NCI-H345 (cell line): ENCODE results near the gene SOCS7.

ENCODE experiments used
- DNase-seq: peaks from one replicate; lab custom pipeline; 2025; lab: John Stamatoyannopoulos, UW

Gene SOCS7, protein sequence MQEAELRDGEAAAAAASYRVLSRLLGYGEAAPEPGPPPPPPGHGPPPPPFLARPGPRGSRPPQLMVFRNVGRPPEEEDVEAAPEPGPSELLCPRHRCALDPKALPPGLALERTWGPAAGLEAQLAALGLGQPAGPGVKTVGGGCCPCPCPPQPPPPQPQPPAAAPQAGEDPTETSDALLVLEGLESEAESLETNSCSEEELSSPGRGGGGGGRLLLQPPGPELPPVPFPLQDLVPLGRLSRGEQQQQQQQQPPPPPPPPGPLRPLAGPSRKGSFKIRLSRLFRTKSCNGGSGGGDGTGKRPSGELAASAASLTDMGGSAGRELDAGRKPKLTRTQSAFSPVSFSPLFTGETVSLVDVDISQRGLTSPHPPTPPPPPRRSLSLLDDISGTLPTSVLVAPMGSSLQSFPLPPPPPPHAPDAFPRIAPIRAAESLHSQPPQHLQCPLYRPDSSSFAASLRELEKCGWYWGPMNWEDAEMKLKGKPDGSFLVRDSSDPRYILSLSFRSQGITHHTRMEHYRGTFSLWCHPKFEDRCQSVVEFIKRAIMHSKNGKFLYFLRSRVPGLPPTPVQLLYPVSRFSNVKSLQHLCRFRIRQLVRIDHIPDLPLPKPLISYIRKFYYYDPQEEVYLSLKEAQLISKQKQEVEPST

DNA sequence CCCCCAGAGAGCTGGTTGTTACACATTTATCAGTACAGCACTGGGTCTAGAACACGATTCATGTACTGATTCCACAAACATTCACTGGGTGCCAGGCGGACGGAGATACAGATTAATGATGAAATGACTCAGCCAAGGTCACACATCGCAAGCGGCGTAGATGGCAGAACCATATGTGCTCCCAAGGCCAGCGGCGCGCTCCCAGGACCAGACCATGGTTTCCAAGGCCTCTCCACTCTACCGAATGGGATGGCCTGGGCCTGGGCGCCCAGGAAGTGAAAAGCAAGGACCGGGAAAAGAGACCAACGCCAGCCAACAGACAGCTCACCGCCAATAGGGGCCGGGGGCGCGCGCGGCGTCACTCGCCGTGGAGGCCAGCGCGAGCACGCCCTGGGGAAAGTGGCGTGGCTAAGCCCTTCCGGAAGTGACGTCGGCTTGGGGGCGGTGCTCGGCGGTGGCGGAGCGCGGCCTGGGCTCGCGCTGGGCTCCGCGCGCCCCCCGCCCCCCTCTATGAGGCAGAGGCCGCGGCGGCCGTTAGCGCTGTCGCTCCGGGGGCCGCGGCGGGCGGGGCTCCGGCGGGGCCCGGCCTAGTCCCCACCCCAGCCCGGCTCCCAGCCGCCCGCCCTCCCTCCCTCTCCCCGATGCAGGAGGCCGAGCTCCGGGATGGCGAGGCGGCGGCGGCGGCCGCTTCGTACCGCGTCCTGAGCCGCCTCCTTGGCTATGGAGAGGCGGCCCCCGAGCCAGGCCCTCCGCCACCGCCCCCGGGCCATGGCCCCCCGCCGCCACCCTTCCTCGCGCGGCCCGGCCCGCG lies at the start of gene SOCS7:
TSS of gene SOCS7 (plus strand) at position 433 of the 811 bp plus-strand sequence. CDS start at position 642, 209 bp downstream.
- peak; percentile 94 for DNase-seq

DNA sequence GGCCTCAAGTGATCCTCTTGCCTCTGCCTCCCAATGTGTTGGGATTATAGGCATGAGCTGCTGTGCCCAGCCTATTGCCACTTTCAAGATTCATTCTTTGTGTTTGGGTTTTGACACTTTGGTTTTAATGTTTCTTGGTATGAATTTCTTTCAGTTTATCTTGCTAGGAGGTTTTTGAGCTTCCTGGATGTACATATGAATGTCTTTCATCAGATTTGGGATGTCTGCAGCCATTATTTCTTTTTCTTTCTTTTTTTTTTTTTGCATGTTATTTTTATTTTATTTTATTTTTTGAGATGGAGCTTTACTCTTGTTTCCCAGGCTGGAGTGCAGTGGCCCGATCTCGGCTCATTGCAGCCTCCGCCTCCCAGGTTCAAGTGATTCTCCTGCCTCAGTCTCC lies 36.1 kb upstream of the SOCS7 start:
- DNase-seq: no peak

DNA sequence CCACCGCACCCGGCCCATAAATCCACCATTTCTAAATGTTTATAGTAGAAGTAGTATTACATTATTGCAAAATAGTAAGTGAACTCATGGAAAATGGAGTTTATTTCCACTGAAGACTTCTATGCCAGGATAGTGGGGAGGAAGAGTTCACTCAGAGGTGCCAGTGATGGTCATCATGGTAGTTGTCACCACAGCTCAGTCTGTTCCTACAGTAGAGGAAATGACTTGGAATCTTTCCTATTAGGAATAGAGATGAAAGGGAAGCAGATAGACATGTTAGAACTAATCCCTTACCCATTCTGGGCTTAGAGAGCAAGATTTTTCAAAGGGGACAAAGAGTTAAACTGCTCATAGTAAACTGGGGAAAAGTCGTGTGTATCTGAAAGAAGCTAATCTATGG lies 34.6 kb upstream of the SOCS7 start:
- DNase-seq: no peak

DNA sequence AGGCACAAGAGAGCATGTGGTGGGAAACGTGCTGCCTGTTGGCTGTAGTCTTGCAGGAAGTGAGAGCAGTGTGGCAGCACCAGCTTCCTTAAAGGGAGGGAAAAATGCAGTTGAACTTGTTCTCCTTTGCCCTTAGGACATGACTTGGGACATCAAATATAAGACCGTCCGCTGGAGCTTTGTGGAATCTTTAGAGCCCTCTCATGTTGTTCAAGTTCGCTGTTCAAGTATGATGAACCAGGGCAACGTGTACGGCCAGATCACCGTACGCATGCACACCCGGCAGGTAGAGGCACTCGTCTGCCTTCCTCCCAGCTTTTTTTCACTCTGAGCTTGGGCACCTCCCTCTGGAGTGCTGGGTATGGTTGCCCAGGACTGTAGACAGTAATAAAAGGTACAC lies 31.2 kb upstream of the SOCS7 start:
- no peak for DNase-seq

DNA sequence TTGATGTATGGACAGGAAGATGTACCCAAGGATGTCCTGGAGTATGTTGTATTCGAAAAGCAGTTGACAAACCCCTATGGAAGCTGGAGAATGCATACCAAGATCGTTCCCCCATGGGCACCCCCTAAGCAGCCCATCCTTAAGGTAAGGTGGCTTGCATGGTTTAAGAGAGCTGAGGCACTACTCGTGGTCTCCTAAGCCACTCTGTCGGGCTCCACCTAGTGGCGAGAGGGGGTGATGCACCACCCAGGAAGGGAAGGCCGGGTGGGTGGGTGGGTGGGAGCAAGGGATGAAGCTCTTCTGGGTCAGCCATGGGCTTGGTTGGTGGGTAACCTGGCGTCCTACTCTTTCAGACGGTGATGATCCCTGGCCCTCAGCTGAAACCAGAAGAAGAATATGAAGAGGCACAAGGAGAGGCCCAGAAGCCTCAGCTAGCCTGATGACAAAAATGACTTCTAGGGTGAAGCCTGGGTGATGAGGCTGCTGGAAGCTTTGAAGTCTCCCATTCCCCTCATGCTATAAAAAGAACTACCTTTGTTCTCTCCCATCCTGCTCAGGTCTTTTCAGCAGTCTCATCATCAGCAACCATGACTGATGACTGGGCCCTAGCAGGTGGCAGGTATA lies 29.4 kb upstream of the SOCS7 start:
- peak; percentile 45 for DNase-seq

DNA sequence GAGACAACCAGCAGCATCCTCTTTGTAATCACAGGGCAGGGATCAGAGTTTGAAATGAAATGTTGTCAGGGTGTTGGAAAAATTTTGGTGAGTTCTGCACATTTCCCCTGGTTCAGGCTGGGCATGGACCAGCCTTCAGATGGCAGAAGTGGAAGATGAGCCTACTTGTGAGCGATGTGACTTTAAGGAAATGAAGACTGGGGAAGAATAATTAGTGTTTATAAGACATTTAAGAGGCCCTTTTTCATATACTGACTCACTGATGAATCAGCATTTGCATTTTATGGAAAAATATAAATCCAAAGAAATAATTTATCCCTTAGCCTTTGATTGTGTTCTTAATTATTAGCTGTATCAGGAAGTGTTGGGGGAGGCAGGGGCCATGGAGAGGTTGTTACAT lies 28.7 kb upstream of the SOCS7 start:
- no peak for DNase-seq

DNA sequence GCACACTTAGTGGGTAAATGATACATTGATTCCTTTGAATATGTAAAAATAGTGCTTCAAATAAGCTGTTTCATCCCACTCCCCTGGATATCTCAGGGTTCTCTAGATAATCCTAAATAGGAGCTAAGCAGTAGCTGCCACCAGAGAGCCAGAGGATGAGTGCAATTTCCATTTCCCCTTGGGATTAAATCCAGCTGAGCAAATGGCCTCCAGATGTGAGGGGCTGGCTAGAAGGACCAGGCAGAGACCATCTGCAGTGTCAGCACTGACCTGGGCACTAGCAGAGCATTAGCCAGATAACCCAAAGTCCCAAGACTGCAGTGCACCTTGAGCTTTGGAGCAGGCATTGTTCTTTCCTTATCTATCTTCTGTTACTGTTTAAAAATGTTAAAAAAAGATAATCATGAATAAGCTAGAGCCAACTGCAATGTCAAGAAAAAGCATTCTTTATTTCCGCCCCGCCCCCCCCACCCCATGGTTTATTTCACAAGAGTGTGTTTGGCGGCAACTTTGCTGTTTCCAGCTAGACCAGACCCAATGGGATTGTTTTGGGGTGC lies 27.4 kb upstream of the SOCS7 start:
- DNase-seq: no peak

DNA sequence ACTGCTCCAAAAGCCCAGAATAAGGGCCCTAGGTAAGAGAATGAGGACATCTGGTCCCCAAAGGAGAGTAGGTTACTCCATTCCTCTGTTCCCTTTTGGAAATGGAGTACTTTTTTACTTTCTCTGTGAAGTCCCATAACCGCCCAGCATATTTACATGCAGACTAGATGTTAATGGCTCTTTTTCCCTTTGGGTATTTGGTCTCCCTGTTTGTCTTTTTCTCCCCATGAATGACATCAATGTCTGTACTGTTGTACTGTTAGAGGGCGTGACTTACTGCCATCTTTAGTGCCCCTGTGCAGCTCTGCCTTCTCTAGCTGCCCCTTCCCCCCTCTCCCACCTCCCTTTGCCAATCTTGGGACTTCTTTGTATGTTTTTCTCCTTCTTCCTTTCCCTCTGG lies 26.9 kb upstream of the SOCS7 start:
- DNase-seq: no peak

DNA sequence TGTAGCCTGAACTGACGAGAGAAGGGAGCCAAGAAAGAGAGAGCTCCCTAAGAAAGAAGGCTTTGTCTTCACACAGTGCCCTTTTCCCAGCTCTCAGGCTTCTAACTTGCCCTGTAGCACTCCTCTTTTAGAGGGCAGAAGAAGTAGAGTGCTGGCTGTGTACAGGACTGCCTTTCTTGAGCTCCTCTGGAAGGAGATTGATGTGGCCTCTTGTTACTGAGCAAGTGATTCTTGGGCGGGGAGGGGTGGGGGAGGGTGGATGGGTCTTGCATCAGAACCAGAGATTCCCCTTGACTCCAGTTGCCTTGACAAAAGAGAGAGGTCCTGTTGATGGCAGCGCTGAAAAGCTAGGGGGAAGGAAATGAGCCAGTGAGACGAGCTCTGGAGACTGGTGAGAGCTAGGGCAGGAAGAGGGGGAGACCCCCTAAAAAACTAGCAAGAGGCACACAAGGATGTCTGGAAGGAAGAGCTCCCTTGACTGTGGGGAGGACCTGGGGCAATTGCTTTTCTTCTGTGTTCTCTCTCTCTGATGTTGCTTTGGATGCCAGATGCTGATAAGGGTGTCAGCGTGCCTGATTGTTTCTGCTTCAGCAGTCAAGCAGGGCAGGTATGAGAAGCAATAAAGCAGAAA lies 26.3 kb upstream of the SOCS7 start:
- DNase-seq: no peak

DNA sequence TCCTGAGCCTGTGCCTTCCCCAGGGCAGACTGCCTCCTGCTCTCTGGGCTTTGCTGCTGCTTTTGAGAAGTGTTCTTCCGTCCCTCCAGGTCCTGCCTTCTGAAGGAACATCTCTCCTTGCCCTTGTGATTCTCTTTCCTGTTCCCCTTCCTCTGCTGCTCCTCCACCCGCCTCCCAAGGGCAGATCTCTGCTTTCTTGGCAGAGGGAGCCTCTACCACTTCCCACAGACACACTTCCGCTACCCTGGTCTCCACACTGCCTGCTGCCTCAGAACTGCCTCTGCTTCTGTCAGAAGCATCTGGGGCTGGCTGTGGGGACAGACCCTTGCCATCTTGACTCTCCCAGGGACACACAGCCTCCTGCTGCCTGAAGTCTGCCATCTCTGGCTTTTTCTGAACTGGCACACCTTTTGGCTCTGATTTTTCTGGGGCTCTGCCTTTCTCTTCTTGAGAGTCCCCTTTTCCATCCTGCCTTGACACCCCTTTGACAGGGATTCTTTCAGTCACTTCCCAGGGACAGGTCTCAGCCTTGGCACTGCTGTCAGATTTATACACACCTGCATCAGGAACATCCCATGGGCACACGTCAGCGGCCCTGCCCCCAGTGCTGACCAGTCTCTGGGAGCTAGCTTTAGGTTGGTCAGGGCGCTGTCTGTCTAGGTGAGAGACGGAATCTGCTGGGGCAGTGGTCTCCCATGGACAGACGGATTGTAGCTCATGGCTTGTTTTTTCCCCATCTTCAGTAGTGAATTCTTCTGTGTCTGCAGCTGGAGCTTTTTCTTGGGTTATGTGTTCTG lies 24.4 kb upstream of the SOCS7 start:
- DNase-seq: no peak

DNA sequence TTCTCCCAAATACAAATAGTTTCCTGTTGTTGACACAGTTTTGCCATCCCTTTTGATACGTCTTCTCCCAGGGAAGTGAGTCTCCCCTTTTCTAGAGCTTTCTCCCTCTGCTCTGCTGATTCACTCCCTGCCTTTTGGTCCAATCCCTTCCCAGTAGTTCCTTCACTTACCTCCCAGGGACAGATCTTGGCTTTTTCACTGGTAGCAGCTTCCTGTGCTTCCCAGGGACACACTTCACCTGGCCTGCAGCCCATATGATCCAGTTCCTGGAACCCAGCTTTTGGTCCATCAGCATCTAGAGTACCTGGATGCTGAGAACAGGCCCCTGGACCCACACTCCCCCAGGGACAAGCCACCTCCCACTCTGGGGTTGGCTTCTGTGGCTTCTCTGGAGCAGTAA lies 23.7 kb upstream of the SOCS7 start:
- DNase-seq: no peak

DNA sequence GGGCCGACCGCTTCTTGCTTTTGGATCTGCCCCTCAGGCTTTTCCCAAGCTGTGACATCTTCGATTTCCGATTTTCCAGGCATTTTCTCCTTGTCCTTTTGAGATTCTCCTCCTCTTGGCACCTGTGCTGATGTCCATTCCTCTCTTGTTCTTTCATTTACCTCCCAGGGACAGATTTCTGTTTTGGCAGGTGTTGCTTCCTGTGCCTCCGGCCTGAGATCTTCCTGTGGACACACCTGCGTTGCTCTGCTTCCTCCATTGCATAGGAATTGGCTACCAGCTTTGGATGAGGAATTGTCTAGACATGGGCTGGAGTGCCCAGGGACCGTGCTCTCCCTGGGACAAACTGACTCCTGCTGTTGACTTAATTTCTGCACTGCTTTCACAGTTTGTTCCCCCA lies 23.0 kb upstream of the SOCS7 start:
- DNase-seq: no peak

DNA sequence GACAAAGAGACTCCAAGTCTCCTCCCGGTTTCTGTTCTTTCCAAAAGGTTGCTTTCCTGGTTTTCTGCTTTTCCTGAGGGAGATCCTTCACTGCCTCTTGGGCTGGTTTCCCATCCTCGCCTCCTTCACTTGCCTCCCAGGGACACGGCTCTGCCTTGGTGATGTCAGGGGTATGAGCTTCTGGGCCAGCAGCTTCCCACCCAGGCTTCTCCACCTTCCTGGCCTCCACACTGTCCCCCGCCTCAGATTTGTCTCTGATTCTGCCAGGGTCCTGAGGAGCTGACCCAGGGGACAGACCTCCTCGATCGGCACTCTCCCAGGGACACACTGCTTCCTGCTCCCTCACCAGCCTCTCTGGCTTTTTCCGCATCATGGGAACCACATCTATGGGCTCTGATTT lies 22.4 kb upstream of the SOCS7 start:
- no peak for DNase-seq

DNA sequence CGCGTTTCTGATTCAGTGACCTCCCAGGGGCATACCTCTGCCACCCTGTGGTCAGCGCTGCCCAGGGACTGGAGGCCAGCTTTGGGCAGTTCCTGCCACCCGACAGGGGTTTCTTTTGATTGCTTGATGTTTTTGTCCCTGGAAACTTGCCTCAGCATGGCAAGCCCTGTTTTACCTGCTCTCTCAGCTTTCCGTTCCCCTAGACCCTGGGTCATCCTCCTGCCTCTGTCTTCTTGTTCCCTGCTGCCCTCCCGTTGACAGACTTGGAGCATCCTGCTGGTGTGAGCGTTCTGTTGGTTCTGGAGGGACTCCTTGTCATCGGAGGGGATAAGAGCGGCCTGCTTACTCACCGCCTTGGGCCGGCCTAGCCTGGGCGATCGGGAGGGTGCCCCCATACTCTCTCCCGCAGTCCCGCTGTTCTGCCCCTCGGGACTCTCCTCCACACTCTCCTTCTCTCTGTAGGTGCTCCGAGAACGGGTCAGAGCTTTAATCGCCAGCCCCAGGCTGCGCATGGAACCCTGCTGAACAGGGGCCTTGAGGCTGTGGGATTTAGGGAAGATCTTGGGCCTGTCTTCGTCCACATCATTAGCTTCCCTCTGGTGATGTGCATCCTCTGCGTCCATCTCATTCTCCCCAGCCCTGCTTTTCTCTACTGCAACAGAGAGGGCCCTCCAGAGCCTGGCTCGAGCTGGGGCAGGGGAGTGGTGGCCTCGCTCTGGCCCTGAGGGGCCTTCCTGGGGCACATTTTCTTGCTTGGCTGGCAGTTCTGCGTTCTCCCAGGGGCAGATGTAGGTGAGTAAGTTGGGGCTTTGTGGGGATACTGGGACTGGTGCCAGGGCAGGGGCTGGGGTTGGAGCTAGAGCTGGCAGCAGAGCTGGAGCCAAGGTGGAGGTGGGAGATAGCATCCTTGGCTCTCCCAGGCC lies 21.6 kb upstream of the SOCS7 start:
- DNase-seq: no peak

DNA sequence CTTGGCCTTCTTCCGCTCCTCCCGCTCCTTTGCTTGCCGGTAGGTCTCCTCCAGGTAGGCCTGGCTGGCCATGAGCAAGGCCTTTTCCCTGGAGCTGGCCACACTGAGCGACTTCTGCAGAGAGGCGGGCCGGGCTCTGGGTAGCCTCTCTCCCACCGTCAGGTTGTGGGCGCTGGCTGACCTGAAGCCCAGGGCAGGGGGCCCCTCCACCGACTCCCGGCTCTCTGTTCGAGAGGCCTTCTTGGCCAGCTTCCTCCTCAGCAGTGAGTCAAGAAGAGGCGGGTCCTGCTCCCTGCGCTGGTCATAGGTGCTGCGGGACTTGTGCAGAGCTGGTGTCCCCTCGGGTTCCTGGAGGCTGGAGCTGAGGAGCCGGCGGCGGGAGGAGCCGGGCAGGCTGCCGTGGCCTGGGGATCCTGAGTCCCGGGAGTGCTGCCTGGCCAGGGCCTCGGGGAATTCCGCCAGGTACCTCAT lies 20.7 kb upstream of the SOCS7 start:
- no peak for DNase-seq

DNA sequence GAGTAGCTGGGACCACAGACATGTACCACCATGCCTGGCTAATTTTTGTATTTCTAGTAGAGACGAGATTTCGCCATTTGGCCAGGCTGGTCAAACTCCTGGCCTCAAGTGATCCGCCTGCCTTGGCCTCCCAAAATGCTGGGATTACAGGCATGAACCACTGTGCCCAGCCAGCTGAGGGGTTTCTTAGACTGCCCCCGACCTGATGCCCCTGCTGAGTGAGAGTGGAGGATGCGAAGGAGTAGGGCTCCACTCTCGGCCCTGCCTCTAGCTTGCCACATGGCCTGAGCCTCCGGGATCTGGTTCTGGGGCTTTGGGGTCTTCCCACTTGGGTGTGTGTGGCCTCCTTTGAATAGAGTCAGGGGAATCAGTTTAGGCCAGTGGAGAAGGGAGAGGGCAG lies 18.9 kb upstream of the SOCS7 start:
- DNase-seq: no peak

DNA sequence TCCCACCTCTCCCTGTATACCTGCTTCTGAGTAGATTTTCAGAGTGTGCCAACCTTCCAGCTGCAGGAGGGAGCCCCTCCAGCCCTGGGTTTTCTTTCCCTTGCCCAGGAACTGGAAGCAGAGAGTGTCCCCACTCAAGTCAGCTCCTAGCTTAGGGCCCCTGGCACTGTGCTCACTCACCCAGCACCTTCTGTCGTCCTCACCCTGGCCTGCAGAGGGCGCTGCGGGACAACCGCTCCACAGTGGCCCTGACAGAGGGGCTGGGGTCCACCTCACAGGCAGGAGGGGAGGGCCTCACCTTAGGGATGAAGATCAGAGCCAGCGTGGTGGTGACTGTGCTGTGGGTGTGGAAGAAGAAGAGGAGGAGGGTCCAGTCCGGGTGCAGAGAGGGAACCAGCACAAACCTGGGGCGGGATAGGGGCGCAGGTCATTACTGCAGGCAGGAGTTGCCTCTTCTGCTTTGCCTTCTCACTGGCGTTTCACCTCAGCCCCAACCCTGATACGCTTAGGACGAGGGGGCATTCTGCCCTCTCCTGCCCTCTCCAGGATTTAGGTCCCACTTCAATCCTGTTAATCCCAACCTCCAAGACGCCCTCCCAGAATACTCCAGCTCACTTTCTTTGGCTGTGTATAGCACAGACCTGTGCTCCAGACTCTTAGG lies 17.9 kb upstream of the SOCS7 start:
- DNase-seq: peak; percentile 37

DNA sequence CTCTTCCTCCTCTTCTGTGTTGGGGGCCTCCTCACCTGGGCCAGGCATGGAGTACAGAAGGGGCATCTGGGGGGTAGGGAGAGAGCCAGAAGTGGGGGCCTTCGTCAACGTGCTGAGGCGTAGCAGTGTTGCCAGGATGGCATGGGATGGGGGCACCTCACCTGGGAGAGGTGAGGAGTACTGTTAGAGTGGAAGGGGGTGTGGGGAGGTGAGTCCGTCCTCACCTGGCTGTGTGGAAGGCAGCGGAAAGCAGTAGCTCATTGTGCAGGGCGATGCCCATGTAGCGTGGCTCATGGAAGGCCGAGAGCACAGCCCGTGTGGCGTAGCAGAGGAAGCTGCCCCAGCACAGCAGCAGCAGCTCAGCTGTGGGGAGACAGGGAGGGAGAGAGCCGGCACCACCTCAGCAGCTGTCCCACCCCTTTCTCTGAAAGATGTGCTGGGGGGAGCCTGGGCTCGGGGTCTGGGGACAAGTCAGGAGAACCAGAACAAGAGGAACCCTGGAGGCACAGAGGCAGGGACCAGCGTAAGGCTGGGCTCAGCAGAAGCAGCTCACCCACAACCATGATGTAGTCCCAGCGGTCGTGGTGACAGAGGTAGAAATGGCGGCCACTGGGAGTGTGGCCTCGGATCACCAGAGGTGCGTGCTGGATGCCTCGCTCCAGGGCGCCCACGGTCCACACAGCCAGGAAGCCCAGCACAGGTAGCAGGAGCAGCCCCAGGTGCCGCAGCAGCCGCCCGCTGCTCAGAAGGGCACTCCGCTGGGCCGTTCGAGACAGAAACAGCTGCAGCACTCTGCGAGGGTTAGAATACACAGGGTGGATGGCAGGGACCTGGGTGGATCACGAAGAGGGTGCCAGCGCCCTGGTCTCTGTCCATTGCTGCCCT lies 16.9 kb upstream of the SOCS7 start:
- no peak for DNase-seq
